ENCODE measurements around the gene CELA1.

CELA1 gene

GRCh38 chr12:51346581-51346980 is at the start of gene CELA1:
Gene CELA1 (minus strand): TSS chr12:51346679. CDS start chr12:51346638, 41 bp downstream.
- no peak for DNase-seq (ENCODE audit: low read depth)

DNA sequence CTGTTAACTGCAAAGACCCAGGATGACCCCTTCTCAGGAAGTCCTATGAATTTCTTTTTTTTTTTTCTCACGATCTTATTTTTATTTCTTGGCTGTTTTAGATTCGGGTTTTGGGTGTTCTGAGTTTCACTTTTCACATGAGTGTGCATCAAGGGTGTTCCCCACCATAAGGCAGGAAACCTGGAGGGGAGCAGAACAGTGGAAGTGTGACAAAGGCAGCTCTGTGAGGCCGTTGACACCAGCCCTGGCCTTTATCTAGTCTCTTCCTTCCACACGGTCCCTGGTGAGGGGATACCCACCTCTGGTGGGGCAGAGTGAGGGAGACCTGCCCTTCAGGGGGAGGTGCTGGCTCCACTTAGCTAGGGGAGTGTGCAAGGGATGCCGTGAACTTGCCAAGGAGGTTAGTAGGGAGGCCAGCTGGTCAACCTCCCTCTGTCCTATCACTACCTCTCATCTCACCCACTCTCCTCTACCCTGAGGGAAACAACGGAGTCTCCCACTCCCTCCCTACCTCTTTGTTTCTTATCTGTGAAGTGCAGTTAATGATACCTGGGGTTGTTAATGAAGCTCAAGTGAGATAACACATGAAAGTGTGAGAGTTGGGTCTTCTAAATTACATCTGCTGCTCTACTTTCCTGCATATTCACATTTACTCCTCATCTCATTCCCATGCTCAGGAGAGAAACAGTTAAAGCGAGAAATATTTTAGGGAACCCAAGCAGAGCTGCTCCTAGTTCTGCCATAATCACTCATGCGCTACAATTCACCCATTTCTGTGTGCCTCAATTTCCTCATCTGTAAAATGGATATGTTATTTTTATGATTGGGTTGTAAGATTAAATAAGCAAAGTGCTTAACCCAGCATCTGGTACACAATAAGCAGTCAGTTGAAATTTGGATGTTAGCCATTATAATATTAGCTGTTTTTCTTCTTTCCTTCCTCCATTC is 49.1 kb upstream of the CELA1 start:
- DNase-seq (ENCODE audit: low read depth), result no peak

- DNase-seq (ENCODE audit: low read depth), result peak; percentile 42
These were observed 47.4 kb upstream of the CELA1 start for GRCh38 chr12:51393676-51394545.

DNA sequence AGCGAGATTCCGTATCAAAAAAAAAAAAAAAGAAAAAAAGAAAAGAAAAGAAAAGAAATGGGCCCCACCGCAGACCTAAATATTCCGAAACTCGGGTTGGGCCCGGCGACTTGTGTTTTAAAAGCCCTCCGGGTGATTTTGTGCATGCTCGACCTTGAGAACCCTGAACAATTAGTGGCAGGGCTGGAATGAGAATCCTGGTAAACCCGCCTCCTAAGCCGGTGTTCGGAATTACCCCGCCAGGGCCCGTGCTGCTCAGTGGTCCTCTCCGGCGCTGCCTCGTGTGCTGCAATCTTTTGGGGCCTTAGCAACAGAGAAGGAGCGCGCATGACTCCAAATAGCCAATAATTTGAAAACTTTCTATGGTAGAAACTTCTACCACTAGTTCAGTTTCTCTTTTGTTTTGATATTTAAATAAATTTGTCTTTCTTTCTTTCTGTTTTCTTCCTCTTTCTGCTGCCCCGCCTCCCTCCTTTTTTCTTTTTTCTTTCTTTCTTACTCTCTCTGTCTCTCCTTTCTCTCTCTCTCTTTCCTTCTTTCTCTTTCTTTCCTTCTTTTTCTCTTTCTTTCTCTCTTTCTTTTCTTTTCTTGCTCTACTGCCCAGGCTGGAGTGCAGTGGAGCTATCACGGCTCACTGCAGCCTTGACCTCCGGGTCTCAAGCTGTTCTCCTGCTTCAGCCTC is 46.2 kb upstream of the CELA1 start:
- DNase-seq (ENCODE audit: low read depth), result no peak

GRCh38 chr12:51391283-51392123 is 45.0 kb upstream of the CELA1 start, which contains the start of gene GALNT6:
Gene GALNT6 (minus strand): TSS chr12:51391406. CDS start chr12:51379781, 11,625 bp downstream.
- DNase-seq (ENCODE audit: low read depth), result peak; percentile 65

- no peak for DNase-seq (ENCODE audit: low read depth)
These were observed 44.4 kb upstream of the CELA1 start for GRCh38 chr12:51390891-51391282.

- no peak for DNase-seq (ENCODE audit: low read depth)
These were observed 44.0 kb upstream of the CELA1 start for GRCh38 chr12:51390457-51390856.

GRCh38 chr12:51389302-51389999 is 43.0 kb upstream of the CELA1 start:
- no peak for DNase-seq (ENCODE audit: low read depth)

DNA sequence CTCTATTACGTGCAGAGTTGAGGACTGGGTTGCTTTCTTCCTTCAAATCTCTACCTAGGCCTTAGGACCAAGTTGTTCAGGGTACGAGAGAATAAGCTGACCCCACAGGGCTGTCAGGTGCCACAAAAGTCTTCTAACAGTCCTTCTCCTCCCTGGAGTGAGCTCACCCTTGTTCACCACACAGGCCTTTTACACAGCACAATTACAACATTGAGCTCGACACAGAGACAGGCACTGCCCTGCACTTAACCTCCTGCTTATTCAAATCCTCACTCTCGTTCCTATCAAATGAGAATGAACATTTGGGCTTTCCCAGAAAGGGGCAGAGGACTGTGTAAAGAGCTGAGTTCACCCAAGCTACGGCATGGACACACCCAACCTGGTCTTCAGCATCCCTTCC is 42.4 kb upstream of the CELA1 start:
- no peak for DNase-seq (ENCODE audit: low read depth)

- no peak for DNase-seq (ENCODE audit: low read depth)
These were observed 41.8 kb upstream of the CELA1 start for GRCh38 chr12:51388069-51388799.

GRCh38 chr12:51386351-51386750 is 39.9 kb upstream of the CELA1 start:
- no peak for DNase-seq (ENCODE audit: low read depth)

DNA sequence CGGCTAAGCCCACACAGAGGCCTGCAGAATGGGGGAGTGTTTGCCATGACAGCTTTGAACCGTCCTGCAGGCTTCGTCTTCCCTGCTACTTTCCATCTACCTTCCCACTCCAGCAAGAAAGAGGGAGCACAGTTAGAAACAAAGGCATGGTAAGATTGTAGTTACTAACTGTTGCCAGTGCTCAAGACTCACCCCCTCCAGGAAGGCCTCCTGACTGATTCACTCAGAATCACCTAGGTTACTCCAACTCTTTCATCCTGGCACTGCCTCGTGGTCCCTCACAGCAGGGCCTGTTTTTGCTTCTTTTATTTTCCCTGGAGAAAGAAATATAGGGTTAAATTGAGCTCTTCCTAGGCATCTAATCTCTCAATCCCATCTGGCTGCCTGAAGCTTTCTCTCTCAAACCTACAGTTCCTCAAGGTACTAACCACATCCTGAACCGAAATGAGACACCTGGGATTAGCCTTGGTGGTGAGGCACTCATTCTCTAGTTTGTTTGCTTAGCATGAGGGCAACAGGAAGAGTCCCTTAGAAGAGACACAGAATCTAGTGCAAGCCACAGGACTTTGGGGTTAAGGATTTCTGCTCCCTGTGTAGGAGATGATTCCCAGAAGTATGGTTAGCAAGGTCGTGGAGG is 36.9 kb upstream of the CELA1 start:
- DNase-seq (ENCODE audit: low read depth), result no peak

GRCh38 chr12:51382173-51382572 is 35.7 kb upstream of the CELA1 start:
- no peak for DNase-seq (ENCODE audit: low read depth)

- DNase-seq (ENCODE audit: low read depth), result no peak
These were observed 35.0 kb upstream of the CELA1 start for GRCh38 chr12:51381226-51382079.

DNA sequence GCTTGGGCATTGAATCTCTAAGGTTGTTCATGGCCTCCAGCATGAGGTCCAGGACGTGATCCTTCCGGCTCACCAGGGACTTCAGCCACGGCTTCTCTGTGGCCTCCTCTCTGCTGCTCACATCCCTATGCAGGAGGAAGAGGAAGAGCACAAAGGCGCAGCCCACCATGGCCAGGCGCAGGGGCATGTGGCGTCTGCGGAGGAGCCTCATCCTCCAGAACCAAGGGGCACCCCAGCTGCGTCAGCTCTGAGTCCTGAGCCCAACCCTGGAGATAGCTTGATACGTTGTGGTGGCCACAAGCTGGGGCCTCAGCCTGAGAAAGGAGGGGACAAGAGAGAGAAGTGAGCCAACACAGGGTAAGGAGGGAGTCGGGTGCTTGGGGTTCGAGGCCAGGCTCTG is 33.1 kb upstream of the CELA1 start:
- no peak for DNase-seq (ENCODE audit: low read depth)

GRCh38 chr12:51378749-51379148 is 32.3 kb upstream of the CELA1 start:
- no peak for DNase-seq (ENCODE audit: low read depth)

DNA sequence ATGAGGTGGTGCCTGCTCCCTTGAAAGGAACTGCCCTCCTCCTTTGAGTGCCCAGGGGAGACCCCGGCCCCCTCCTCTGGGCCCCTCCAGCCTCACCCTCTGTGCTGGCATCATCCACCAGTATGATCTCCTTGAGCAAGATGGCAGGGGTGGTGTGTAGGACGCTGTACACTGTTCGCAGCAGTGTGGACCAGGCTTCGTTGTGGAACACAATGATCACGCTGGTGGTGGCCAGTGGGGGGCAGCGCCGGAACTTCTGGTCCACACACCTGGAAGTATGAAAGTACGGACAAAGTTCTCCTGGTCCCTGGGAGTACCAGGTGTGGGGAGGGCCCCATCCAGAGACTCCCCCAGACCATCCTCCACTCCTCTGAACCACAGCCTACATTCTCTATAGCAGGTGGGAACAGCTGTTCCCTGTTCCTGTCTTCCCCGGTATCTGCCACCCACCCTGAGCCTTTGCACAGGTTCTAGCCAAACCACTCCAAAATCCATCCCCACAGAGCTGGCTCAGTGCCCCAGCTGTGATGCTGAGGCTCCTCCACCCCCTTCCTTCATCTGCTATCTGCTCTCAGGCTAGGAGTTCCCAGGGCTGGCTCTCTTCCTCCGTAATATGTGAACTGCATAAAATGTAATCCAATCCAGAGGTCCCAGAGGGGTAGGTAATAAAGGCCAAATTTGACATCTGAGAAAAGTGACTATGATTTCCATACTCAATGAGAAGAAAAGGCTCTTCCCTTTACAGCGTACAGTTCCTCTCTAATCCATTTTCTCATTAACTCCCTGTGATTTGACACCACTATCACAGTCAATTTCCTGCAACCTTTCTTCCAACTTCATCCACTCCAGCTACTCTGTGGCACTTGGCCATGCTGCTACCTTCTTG is 30.9 kb upstream of the CELA1 start:
- no peak for DNase-seq (ENCODE audit: low read depth)

Data from activated T-cell treated with anti-CD3 and anti-CD28 coated beads for 1 hour (primary cell).